Endothelial cell (in vitro differentiated cells): ENCODE measurements around the gene MAP3K5. TPM values are rescaled to one million over a fixed set of nuclear protein-coding genes. Genes with fewer than 3 reads are reported as not detected.

Experiments
- DNase-seq: peaks from one replicate; pipeline ENCODE4 v3.0.0; 2021; ENCODE audit warnings: low spot score
- H3K27ac Mint-ChIP-seq: one replicate; pipeline ENCODE4 v1.8.0; 2021; ENCODE audit warnings: mixed read lengths, inconsistent platforms; ENCODE audit not compliant: unreplicated experiment
- H3K27me3 Mint-ChIP-seq: one replicate; pipeline ENCODE4 v1.8.0; 2021; ENCODE audit warnings: mild to moderate bottlenecking, moderate library complexity, mixed read lengths, inconsistent platforms; ENCODE audit not compliant: unreplicated experiment
- H3K36me3 Mint-ChIP-seq: one replicate; pipeline ENCODE4 v1.8.0; 2021; ENCODE audit warnings: mild to moderate bottlenecking, low read depth, mixed read lengths, inconsistent platforms; ENCODE audit not compliant: unreplicated experiment
- H3K4me1 Mint-ChIP-seq: one replicate; pipeline ENCODE4 v1.8.0; 2021; ENCODE audit warnings: mild to moderate bottlenecking, mixed read lengths, inconsistent platforms; ENCODE audit not compliant: unreplicated experiment
- H3K4me3 Mint-ChIP-seq: one replicate; pipeline ENCODE4 v1.8.0; 2021; ENCODE audit warnings: mild to moderate bottlenecking, mixed read lengths, inconsistent platforms; ENCODE audit not compliant: unreplicated experiment
- H3K9me3 Mint-ChIP-seq: one replicate; pipeline ENCODE4 v1.8.0; 2021; ENCODE audit warnings: mixed read lengths, inconsistent platforms; ENCODE audit not compliant: unreplicated experiment
- CTCF ChIP-seq: fragments of 200-600 bp; sonication (generic); IDR thresholded peaks from one replicate; pipeline ENCODE4 v1.5.0; 2021; ENCODE audit warnings: antibody characterized with exemption; ENCODE audit not compliant: unreplicated experiment
- total RNA-seq: library from RNA; stranded (reverse); fragmentation: NEBNext Ultra II Directional; extraction: Animal tissue kit (Norgen Biotek cat#: 25700); gene quantifications from one replicate; pipeline ENCODE4 v1.2.1, GENCODE V29; 2021; ENCODE audit not compliant: unreplicated experiment

Gene MAP3K5
- total RNA-seq, 1 donor from 2014 or later: 0.33 TPM

- DNase-seq: no peak
- Mint-ChIP-seq H3K9me3 (no peaks in the 10 kb centered on the region), H3K4me3 (no peak overlapping the region), H3K36me3 (no peaks in the 10 kb centered on the region), H3K4me1 (no peaks in the 10 kb centered on the region), H3K27ac (no peak overlapping the region), H3K27me3 (no peaks in the 10 kb centered on the region)
- no peak for TF ChIP-seq CTCF
Observed at GRCh38 chr6:136752554-136752953, 39.7 kb downstream of the MAP3K5 start.

GRCh38 chr6:136751991-136752390 lies 40.3 kb downstream of the MAP3K5 start:
- Mint-ChIP-seq H3K9me3 (no peaks in the 10 kb centered on the region), H3K4me1 (no peaks in the 10 kb centered on the region), H3K36me3 (no peaks in the 10 kb centered on the region), H3K27ac (no peak overlapping the region), H3K27me3 (no peaks in the 10 kb centered on the region), H3K4me3 (no peak overlapping the region)
- no peak for TF ChIP-seq CTCF
- DNase-seq: no peak

- H3K9me3 Mint-ChIP-seq: no peaks in the 10 kb centered on the region
- no peak for TF ChIP-seq CTCF
- H3K27me3 Mint-ChIP-seq: no peaks in the 10 kb centered on the region
- no peak overlapping the region for H3K27ac Mint-ChIP-seq
- DNase-seq: no peak
- H3K4me3 Mint-ChIP-seq: no peak overlapping the region
- H3K36me3 Mint-ChIP-seq: no peaks in the 10 kb centered on the region
- no peaks in the 10 kb centered on the region for H3K4me1 Mint-ChIP-seq
Observed at GRCh38 chr6:136751522-136751956, 40.7 kb downstream of the MAP3K5 start.

GRCh38 chr6:136750696-136751521 lies 41.4 kb downstream of the MAP3K5 start:
- no peak overlapping the region for H3K27ac Mint-ChIP-seq

More at GRCh38 chr6:136750696-136751521, 41.4 kb downstream of the MAP3K5 start:
- H3K36me3 Mint-ChIP-seq: no peaks in the 10 kb centered on the region
- no peaks in the 10 kb centered on the region for H3K4me1 Mint-ChIP-seq
- no peak for TF ChIP-seq CTCF
- no peaks in the 10 kb centered on the region for H3K27me3 Mint-ChIP-seq
- no peaks in the 10 kb centered on the region for H3K9me3 Mint-ChIP-seq
- DNase-seq: no peak
- no peak overlapping the region for H3K4me3 Mint-ChIP-seq
